Tibial nerve (tissue), 4 donors: ENCODE data around the gene BGN. TPM values are rescaled to one million over a fixed set of nuclear protein-coding genes. Genes with fewer than 3 reads are reported as not detected.

Experiments used
- DNase-seq, 2 donors: peaks; one replicate each; pipeline ENCODE4 v3.0.0-alpha.2; 2019; ENCODE audit warnings: low spot score in 2 of 2
- H3K27ac ChIP-seq, 4 donors: fragments of 200-600 bp; sonication (generic) in 3 of 4; one replicate each; pipeline ENCODE4 v1.5.1; 2017 to 2019; ENCODE audit warnings: mild to moderate bottlenecking in 1 of 4
- H3K27me3 ChIP-seq, 2 donors: fragments of 200-600 bp; sonication (generic) in 1 of 2; one replicate each; pipeline versions ENCODE4 v1.5.1 to v1.6.0; 2017 to 2019
- H3K36me3 ChIP-seq, 3 donors: fragments of 200-600 bp; sonication (generic); one replicate each; pipeline ENCODE4 v1.5.1; 2018 to 2019
- H3K4me1 ChIP-seq, 4 donors: fragments of 200-600 bp; sonication (generic) in 3 of 4; one replicate each; pipeline ENCODE4 v1.5.1; 2017 to 2019
- H3K4me3 ChIP-seq, 4 donors: fragments of 200-600 bp; sonication (generic) in 3 of 4; one replicate each; pipeline ENCODE4 v1.5.1; 2017 to 2019; ENCODE audit warnings: mild to moderate bottlenecking in 1 of 4, moderate library complexity in 1 of 4
- H3K9me3 ChIP-seq, 4 donors: fragments of 200-600 bp; sonication (generic) in 3 of 4; one replicate each; pipeline ENCODE4 v1.5.1; 2017 to 2019
- EP300 ChIP-seq, 2 donors: sonication (generic); formaldehyde crosslinking; IDR thresholded peaks; one replicate each; pipeline ENCODE4 v1.6.1; 2017; ENCODE audit warnings: antibody characterized with exemption in 2 of 2, mild to moderate bottlenecking in 1 of 2
- POLR2A ChIP-seq, 2 donors: fragments of 450-650 bp; IDR thresholded peaks; one replicate each; pipeline ENCODE4 v1.6.1; 2017; ENCODE audit warnings: antibody characterized with exemption in 2 of 2, mild to moderate bottlenecking in 2 of 2, moderate library complexity in 2 of 2
- WGBS, 2 donors: methylation state at CpG; one replicate each; pipeline ENCODE4 v1.1.5; 2018; 5-methylcytosine and 5-hydroxymethylcytosine counted together
- total RNA-seq, 4 donors: library from RNA; depleted of rRNA; stranded (reverse); fragments of >200 nt; gene quantifications; one replicate each; pipeline ENCODE4 v1.1.0, GENCODE V29; 2016
- TF ChIP-seq, protein P1 (sequence below), 5 experiments: fragments of 200-600 bp in 3 of 5; fragments of 450-650 bp in 2 of 5; sonication (generic) in 3 of 5; IDR thresholded peaks; one replicate each; pipeline ENCODE4 v1.5.1; 2016 to 2019; ENCODE audit warnings: antibody characterized with exemption in 5 of 5, mild to moderate bottlenecking in 3 of 5, moderate library complexity in 2 of 5

Gene BGN
- total RNA-seq, 4 donors from 2014 or later: 25.6 to 103 (median 59.0) TPM

- no peaks in the 10 kb centered on the region for H3K36me3 ChIP-seq
- H3K4me1 ChIP-seq: no peaks in the 10 kb centered on the region
- H3K9me3 ChIP-seq: no peaks in the 10 kb centered on the region
- H3K27me3 ChIP-seq: peaks cover 0 to 38% of the 10 kb centered on the region in 2 donors
- 65 to 72% methylated on average over 10 to 20 of the region's 20 CpGs for WGBS, 2 donors
- no peak for DNase-seq
- TF ChIP-seq, protein P1, sequence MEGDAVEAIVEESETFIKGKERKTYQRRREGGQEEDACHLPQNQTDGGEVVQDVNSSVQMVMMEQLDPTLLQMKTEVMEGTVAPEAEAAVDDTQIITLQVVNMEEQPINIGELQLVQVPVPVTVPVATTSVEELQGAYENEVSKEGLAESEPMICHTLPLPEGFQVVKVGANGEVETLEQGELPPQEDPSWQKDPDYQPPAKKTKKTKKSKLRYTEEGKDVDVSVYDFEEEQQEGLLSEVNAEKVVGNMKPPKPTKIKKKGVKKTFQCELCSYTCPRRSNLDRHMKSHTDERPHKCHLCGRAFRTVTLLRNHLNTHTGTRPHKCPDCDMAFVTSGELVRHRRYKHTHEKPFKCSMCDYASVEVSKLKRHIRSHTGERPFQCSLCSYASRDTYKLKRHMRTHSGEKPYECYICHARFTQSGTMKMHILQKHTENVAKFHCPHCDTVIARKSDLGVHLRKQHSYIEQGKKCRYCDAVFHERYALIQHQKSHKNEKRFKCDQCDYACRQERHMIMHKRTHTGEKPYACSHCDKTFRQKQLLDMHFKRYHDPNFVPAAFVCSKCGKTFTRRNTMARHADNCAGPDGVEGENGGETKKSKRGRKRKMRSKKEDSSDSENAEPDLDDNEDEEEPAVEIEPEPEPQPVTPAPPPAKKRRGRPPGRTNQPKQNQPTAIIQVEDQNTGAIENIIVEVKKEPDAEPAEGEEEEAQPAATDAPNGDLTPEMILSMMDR (IDR thresholded peaks at IDR 0.05): no peak
- TF ChIP-seq EP300 (IDR thresholded peaks at IDR 0.05): no peak
- no peak for TF ChIP-seq POLR2A (IDR thresholded peaks at IDR 0.05)
- no peak overlapping the region for H3K27ac ChIP-seq
- no peak overlapping the region for H3K4me3 ChIP-seq
Observed at GRCh38 chrX:153530411-153531129, 35.8 kb downstream of the BGN start.

GRCh38 chrX:153533091-153533490 lies 38.3 kb downstream of the BGN start:
- DNase-seq: no peak
- Histone ChIP-seq H3K4me3 (no peak overlapping the region), H3K36me3 (no peaks in the 10 kb centered on the region), H3K27ac (no peak overlapping the region), H3K4me1 (no peaks in the 10 kb centered on the region), H3K27me3 (peaks cover 0 to 19% of the 10 kb centered on the region in 2 donors), H3K9me3 (no peaks in the 10 kb centered on the region)
- WGBS, 2 donors: 82 to 86% methylated on average over 15 of the region's 15 CpGs
- TF ChIP-seq POLR2A (IDR thresholded peaks at IDR 0.05) (no peak), EP300 (IDR thresholded peaks at IDR 0.05) (no peak)
- TF ChIP-seq, protein P1 (IDR thresholded peaks at IDR 0.05): no peak

DNA sequence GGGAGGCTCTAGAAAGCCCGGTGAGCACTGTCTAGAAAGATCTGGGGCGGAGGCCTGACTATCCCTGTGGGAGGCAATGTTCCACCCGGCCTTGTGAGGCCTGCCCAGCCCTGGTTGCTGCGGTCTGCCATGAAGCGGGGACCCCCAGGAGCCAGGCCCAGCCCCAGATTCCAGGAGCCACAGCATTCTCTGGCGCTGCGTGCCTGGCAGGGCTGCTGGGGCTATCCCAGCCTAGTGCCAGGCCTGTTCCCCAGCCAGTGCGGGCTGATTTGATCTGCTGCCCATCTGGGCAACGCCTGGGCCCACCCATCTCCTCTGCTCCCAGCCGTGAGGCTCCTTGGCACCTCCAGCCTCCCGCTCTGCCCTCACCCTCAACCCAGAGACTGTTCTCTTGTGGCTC lies 42.3 kb downstream of the BGN start:
- TF ChIP-seq, protein P1 (IDR thresholded peaks at IDR 0.05): no peak
- TF ChIP-seq EP300 (IDR thresholded peaks at IDR 0.05): no peak
- TF ChIP-seq POLR2A (IDR thresholded peaks at IDR 0.05): no peak
- no peaks in the 10 kb centered on the region for H3K9me3 ChIP-seq

GRCh38 chrX:153537526-153538295 lies 42.9 kb downstream of the BGN start:
- H3K4me3 ChIP-seq: no peak overlapping the region
- H3K27ac ChIP-seq: no peak overlapping the region
- 40 to 79% methylated on average over 1 to 26 of the region's 26 CpGs for WGBS, 2 donors
- DNase-seq: no peak
- peaks cover 0 to 17% of the 10 kb centered on the region in 2 donors for H3K27me3 ChIP-seq
- TF ChIP-seq, protein P1 (IDR thresholded peaks at IDR 0.05): no peak
- TF ChIP-seq POLR2A (IDR thresholded peaks at IDR 0.05): no peak
- TF ChIP-seq EP300 (IDR thresholded peaks at IDR 0.05): no peak
- H3K9me3 ChIP-seq: no peaks in the 10 kb centered on the region
- no peaks in the 10 kb centered on the region for H3K36me3 ChIP-seq
- H3K4me1 ChIP-seq: no peaks in the 10 kb centered on the region

More for the DNA sequence above, 42.3 kb downstream of the BGN start:
- no peaks in the 10 kb centered on the region for H3K4me1 ChIP-seq
- 73% methylated on average over 11 of the region's 11 CpGs; no CpG with 5 or more reads in 1 of the 2 donors for WGBS, 2 donors
- no peak overlapping the region for H3K27ac ChIP-seq
- peaks cover 0 to 17% of the 10 kb centered on the region in 2 donors for H3K27me3 ChIP-seq
- DNase-seq: no peak
- no peak overlapping the region for H3K4me3 ChIP-seq
- H3K36me3 ChIP-seq: no peaks in the 10 kb centered on the region

GRCh38 chrX:153538424-153538823 lies 43.6 kb downstream of the BGN start:
- TF ChIP-seq, protein P1 (IDR thresholded peaks at IDR 0.05): no peak
- no peak for TF ChIP-seq POLR2A (IDR thresholded peaks at IDR 0.05)
- WGBS, 2 donors: 91% methylated on average over 17 of the region's 17 CpGs; no CpG with 5 or more reads in 1 of the 2 donors

More at GRCh38 chrX:153538424-153538823, 43.6 kb downstream of the BGN start:
- no peaks in the 10 kb centered on the region for H3K9me3 ChIP-seq
- no peak for DNase-seq
- H3K27me3 ChIP-seq: peaks cover 0 to 17% of the 10 kb centered on the region in 2 donors
- H3K4me1 ChIP-seq: no peaks in the 10 kb centered on the region
- H3K36me3 ChIP-seq: no peaks in the 10 kb centered on the region
- H3K4me3 ChIP-seq: no peak overlapping the region
- H3K27ac ChIP-seq: no peak overlapping the region
